Common myeloid progenitor, CD34-positive (primary cell): Measurements from ENCODE around the gene P3H1.
"Not testable (repeated sequence)": the region's sequence is repeated elsewhere in the genome, so short reads cannot be mapped to it uniquely, and the experiment has no call there.

Experiments
- CTCF ChIA-PET: fragments of 350-600 bp; sonication (Branson Sonifier 250); formaldehyde crosslinking; loops from one replicate; lab custom pipeline; 2021; ENCODE audit warnings: antibody characterized with exemption; lab: Charles Lee
- POLR2A ChIA-PET: fragments of 350-600 bp; sonication (Branson Sonifier 250); formaldehyde crosslinking; loops from one replicate; lab custom pipeline; 2021; ENCODE audit warnings: antibody characterized with exemption; lab: Charles Lee
- DNase-seq, 3 donors: peaks; one replicate each; pipeline versions ENCODE4 v3.0.0 to v3.0.0-alpha.2; 2013
- H3K27ac ChIP-seq, 2 experiments: 1 replicate in 1 of 2; 2 replicates in 1 of 2; pipeline ENCODE4 v1.7.0; 2013; ENCODE audit warnings: inconsistent platforms in 2 of 2, low read length in 2 of 2, mild to moderate bottlenecking in 2 of 2, low read depth in 1 of 2, moderate library complexity in 1 of 2; ENCODE audit not compliant: severe bottlenecking in 2 of 2, insufficient read depth in 1 of 2, poor library complexity in 1 of 2
- H3K27me3 ChIP-seq, 5 experiments: replicated peaks in 2 of 5; 1 replicate in 3 of 5; 2 replicates in 2 of 5; pipeline versions ENCODE4 v1.6.1 to v1.7.0; 2013; ENCODE audit warnings: low read length in 4 of 5, mild to moderate bottlenecking in 2 of 5, moderate library complexity in 2 of 5, inconsistent platforms in 1 of 5; ENCODE audit not compliant: insufficient read depth in 5 of 5, control insufficient read depth in 4 of 5
- H3K36me3 ChIP-seq, 4 experiments: 1 replicate in 2 of 4; 2 replicates in 2 of 4; pipeline versions ENCODE4 v1.6.1 to v1.7.0; 2013; ENCODE audit warnings: low read length in 3 of 4, control low read depth in 1 of 4, mild to moderate bottlenecking in 1 of 4; ENCODE audit not compliant: control insufficient read depth in 4 of 4, insufficient read depth in 4 of 4
- H3K4me1 ChIP-seq, 4 experiments: 1 replicate in 3 of 4; 2 replicates in 1 of 4; pipeline versions ENCODE4 v1.6.1 to v1.7.1; 2013; ENCODE audit warnings: low read length in 3 of 4, mild to moderate bottlenecking in 3 of 4, control low read depth in 1 of 4, inconsistent platforms in 1 of 4, moderate library complexity in 1 of 4; ENCODE audit not compliant: control insufficient read depth in 4 of 4, insufficient read depth in 4 of 4; ENCODE audit errors: control extremely low read depth in 1 of 4
- H3K4me3 ChIP-seq, 7 experiments: 1 replicate in 4 of 7; 2 replicates in 3 of 7; pipeline versions ENCODE4 v1.5.1 to v1.7.0; 2013; ENCODE audit warnings: mild to moderate bottlenecking in 7 of 7, low read length in 6 of 7, moderate library complexity in 6 of 7, inconsistent platforms in 2 of 7, low read depth in 2 of 7, control low read depth in 1 of 7; ENCODE audit not compliant: insufficient read depth in 4 of 7, control insufficient read depth in 1 of 7; ENCODE audit errors: extremely low read depth in 1 of 7
- H3K9me3 ChIP-seq, 5 experiments: 1 replicate in 4 of 5; 2 replicates in 1 of 5; pipeline versions ENCODE4 v1.6.1 to v1.7.1; 2013; ENCODE audit warnings: low read length in 4 of 5, mild to moderate bottlenecking in 2 of 5, inconsistent platforms in 1 of 5, low read depth in 1 of 5, moderate library complexity in 1 of 5; ENCODE audit not compliant: control insufficient read depth in 4 of 5, insufficient read depth in 2 of 5; ENCODE audit errors: control extremely low read depth in 1 of 5
- WGBS: methylation state at CpG from one replicate; pipeline ENCODE4 v1.1.5; 2013; ENCODE audit not compliant: insufficient coverage; 5-methylcytosine and 5-hydroxymethylcytosine counted together

The P3H1 gene

DNA sequence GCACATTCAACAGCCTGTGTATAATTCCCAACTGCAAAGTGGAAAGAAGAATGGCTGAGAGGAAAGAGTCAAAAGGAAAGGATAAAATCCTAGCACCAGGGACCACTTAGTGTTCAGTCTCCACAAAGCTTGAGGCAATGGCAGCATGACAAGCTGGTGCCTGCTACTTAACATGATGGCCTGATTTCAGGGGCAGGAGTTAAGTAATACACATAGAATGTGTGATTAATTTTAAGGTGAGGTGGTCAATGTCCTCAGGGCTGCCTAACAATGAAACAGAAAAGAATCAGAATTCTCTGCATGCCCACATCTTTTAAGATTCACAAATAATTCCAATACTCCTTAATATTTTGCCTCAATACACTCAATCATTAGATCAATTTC lies 8.9 kb downstream of the P3H1 start:
- Histone ChIP-seq H3K36me3 (peaks cover 12 to 69% (median 46%) of the 10 kb centered on the region in 4 experiments), H3K9me3 (no peaks in the 10 kb centered on the region), H3K27me3 (no peaks in the 10 kb centered on the region), H3K4me1 (peaks cover 0 to 23% (median 15%) of the 10 kb centered on the region in 4 experiments), H3K27ac (no peak overlapping the region), H3K4me3 (no peak overlapping the region)
- POLR2A ChIA-PET: no interaction called here
- CTCF ChIA-PET: interaction anchor here (1.0 to 4.7 kb wide), 7 partner anchors 9 to 179 kb away, joined by 3 to 26 read pairs (median 6); partner anchors contain the start of genes C1orf50, CLDN19 and P3H1
- no peak for DNase-seq

GRCh38 chr1:42756956-42757891 lies 9.6 kb downstream of the P3H1 start:
- ChIA-PET CTCF (interaction anchor here (1.0 to 4.7 kb wide), 7 partner anchors 9 to 178 kb away, joined by 3 to 26 read pairs (median 6); partner anchors contain the start of genes C1orf50, CLDN19 and P3H1), POLR2A (no interaction called here)
- Histone ChIP-seq H3K4me1 (peaks cover 0 to 17% (median 11%) of the 10 kb centered on the region in 4 experiments), H3K36me3 (peaks cover 14 to 74% (median 53%) of the 10 kb centered on the region in 4 experiments), H3K9me3 (peaks cover 0 to under 1% (median 0%) of the 10 kb centered on the region in 5 experiments), H3K4me3 (no peak overlapping the region), H3K27me3 (no peaks in the 10 kb centered on the region), H3K27ac (no peak overlapping the region)
- peak; percentile 51 to 69 (median 68) for DNase-seq
- 90% methylated on average over 13 of the region's 17 CpGs for WGBS

DNA sequence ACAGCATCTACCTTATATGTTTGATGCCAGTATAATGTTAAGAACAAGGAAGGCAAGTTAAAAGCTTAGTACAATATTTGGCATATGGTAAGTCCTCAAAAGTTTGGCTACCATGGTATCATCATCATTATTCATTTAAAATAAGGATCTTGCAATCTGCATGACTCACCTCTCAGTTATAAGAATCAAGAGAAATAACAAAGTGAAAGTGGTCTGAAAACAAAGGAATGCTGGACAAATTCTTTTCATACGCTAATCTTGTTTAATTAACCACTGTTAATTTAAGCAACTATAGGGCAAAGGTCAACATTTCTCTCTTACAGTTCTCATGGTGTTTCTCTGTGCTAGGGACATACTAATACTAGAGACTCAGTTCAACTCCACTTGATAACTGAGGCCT lies 13.8 kb downstream of the P3H1 start:
- Histone ChIP-seq H3K4me1 (peaks cover 0 to 7% (median 0%) of the 10 kb centered on the region in 4 experiments), H3K27ac (no peak overlapping the region), H3K9me3 (peaks cover 0 to 4% (median 2%) of the 10 kb centered on the region in 5 experiments), H3K36me3 (peaks cover 23 to 88% (median 66%) of the 10 kb centered on the region in 4 experiments), H3K27me3 (no peaks in the 10 kb centered on the region), H3K4me3 (no peak overlapping the region)
- POLR2A ChIA-PET: no interaction called here
- CTCF ChIA-PET: interaction anchor here (0.9 kb wide), 1 partner anchor 13 kb away, joined by 4 read pairs; no protein-coding TSS in a partner anchor
- no CpG with 5 or more reads among the region's 1 CpG for WGBS
- no peak for DNase-seq

GRCh38 chr1:42752284-42752683 lies 14.5 kb downstream of the P3H1 start:
- ChIA-PET POLR2A (no interaction called here), CTCF (interaction anchor here (0.7 to 0.9 kb wide), 4 partner anchors 9 to 408 kb away, joined by 3 to 4 read pairs (median 4); no protein-coding TSS in a partner anchor)
- Histone ChIP-seq H3K36me3 (peaks cover 19 to 88% (median 67%) of the 10 kb centered on the region in 4 experiments), H3K9me3 (peaks cover 0 to 4% (median 2%) of the 10 kb centered on the region in 5 experiments), H3K27ac (no peak overlapping the region), H3K4me1 (peaks cover 0 to 7% (median 0%) of the 10 kb centered on the region in 4 experiments), H3K27me3 (no peaks in the 10 kb centered on the region), H3K4me3 (no peak overlapping the region)
- DNase-seq: no peak
- 100% methylated on average over 6 of the region's 6 CpGs for WGBS

- H3K27ac ChIP-seq, H3K4me1 ChIP-seq, POLR2A ChIA-PET, DNase-seq, H3K4me3 ChIP-seq, H3K27me3 ChIP-seq, H3K9me3 ChIP-seq: not testable (repeated sequence)
- 100% methylated on average over 2 of the region's 8 CpGs for WGBS
- CTCF ChIA-PET: interaction anchor here (0.7 to 0.9 kb wide), 2 partner anchors 9 to 174 kb away, joined by 3 to 4 read pairs; no protein-coding TSS in a partner anchor
- peaks cover 17 to 87% (median 64%) of the 10 kb centered on the region in 4 experiments for H3K36me3 ChIP-seq
These were observed 15.2 kb downstream of the P3H1 start for GRCh38 chr1:42751511-42752070.

GRCh38 chr1:42750041-42750440 lies 16.8 kb downstream of the P3H1 start:
- H3K4me3 ChIP-seq: no peak overlapping the region
- H3K4me1 ChIP-seq: peaks cover 0 to 7% (median 0%) of the 10 kb centered on the region in 4 experiments
- 96% methylated on average over 11 of the region's 12 CpGs for WGBS
- peaks cover 0 to 4% (median 2%) of the 10 kb centered on the region in 5 experiments for H3K9me3 ChIP-seq
- no peak for DNase-seq
- ChIA-PET CTCF (interaction anchor here (1.0 to 2.2 kb wide), 6 partner anchors 12 to 600 kb away, joined by 3 to 7 read pairs (median 3); no protein-coding TSS in a partner anchor), POLR2A (no interaction called here)
- H3K36me3 ChIP-seq: peaks cover 12 to 84% (median 60%) of the 10 kb centered on the region in 4 experiments
- H3K27me3 ChIP-seq: no peaks in the 10 kb centered on the region
- no peak overlapping the region for H3K27ac ChIP-seq
